ENCODE results near the gene PDE10A. TPM values are rescaled to one million over a fixed set of nuclear protein-coding genes. Genes with fewer than 3 reads are reported as not detected.

The PDE10A gene
- total and polyA plus RNA-seq, 2 of the 13 experiments (the other 11 are each of a cell fraction or from before 2014, with no cell fraction given), result not detected

- ChIA-PET CTCF (ENCODE audit: low intra/inter-chr PET ratio, low total read pairs) (no interaction called here), POLR2A (no interaction called here)
- H2AFZ ChIP-seq (ENCODE audit: low read length), result no peak overlapping the region
- no peaks in the 10 kb centered on the region for H3K79me2 ChIP-seq (ENCODE audit: insufficient read depth, low read length)
- no peak overlapping the region for H3K4me2 ChIP-seq (ENCODE audit: low read depth, low read length)
- in situ Hi-C loops (cut with HindIII; ENCODE audit: extremely low pct_ligation_motif_present, low pct_unique_long_range_greater_than_20kb), result no loop called here
- no TSS peak for BruUV-seq (replicated peaks)
- no peak overlapping the region for H3K9ac ChIP-seq (ENCODE audit: insufficient read depth, low read depth, low read length)
- TF ChIP-seq NFYC (CRISPR knock-in tag; IDR thresholded peaks at IDR 0.05) (no peak), KLF16 (CRISPR knock-in tag; IDR thresholded peaks at IDR 0.05) (no peak), TFAP4 (IDR thresholded peaks at IDR 0.05; ENCODE audit: borderline replicate concordance, low read depth) (no peak), SYNCRIP (IDR thresholded peaks at IDR 0.05; ENCODE audit: insufficient read depth, low read depth, low read length) (no peak), ZNF678 (CRISPR knock-in tag; IDR thresholded peaks at IDR 0.05) (no peak), ZBTB4 (CRISPR knock-in tag; IDR thresholded peaks at IDR 0.05; ENCODE audit: borderline replicate concordance) (no peak), DBP (CRISPR knock-in tag; IDR thresholded peaks at IDR 0.05; ENCODE audit: not compliant biosample characterization) (no peak), ZNF563 (CRISPR knock-in tag; IDR thresholded peaks at IDR 0.05) (no peak)
- no peak overlapping the region for H3K4me3 ChIP-seq (replicated peaks in 1 of 3; ENCODE audit: insufficient read depth in 1 of 3, low read depth in 2 of 3, low read length in 3 of 3)
- intact Hi-C loops (cut with micrococcal nuclease; ENCODE audit: unreplicated experiment), result no loop called here
- FAIRE-seq (no peak), DNase-seq (ENCODE audit: low spot score) (no peak), ATAC-seq (no peak)
- WGBS (ENCODE audit: low lambda C conversion rate), result 39% methylated on average over 64 of the region's 69 CpGs
- H3K36me3 ChIP-seq (replicated peaks in 1 of 2; ENCODE audit: control insufficient read depth in 1 of 2, insufficient read depth in 2 of 2, low read length in 2 of 2), result no peaks in the 10 kb centered on the region
- H4K20me1 ChIP-seq (ENCODE audit: insufficient read depth, low read length), result no peaks in the 10 kb centered on the region
- no peak overlapping the region for H3K27ac ChIP-seq (ENCODE audit: extremely low read length, insufficient read depth, low read length)
- no peaks in the 10 kb centered on the region for H3K4me1 ChIP-seq (ENCODE audit: insufficient read depth, low read length)
- peaks cover 14 to 64% of the 10 kb centered on the region in 2 experiments for H3K27me3 ChIP-seq (ENCODE audit: control insufficient read depth in 1 of 2, insufficient read depth in 2 of 2, low read length in 2 of 2)
- H3K9me3 ChIP-seq (ENCODE audit: low read length), result no peaks in the 10 kb centered on the region
Observed at GRCh38 chr6:165660857-165661663, 2.0 kb downstream of the PDE10A start.

All from HepG2 (cell line).